HepG2 (cell line): Measurements from ENCODE around the gene CDK14.

Experiments
- DNMT1 ChIP-seq: sonication (generic); formaldehyde crosslinking; IDR thresholded peaks from 2 replicates; pipeline ENCODE4 v1.5.1; 2020; ENCODE audit warnings: mild to moderate bottlenecking, missing genetic modification reagents
- JUND ChIP-seq: sonication (generic); formaldehyde crosslinking; IDR thresholded peaks from 2 replicates; pipeline ENCODE4 v1.8.0; 2022; ENCODE audit warnings: mild to moderate bottlenecking, missing genetic modification reagents
- TFE3 ChIP-seq: IDR thresholded peaks from 2 replicates; pipeline ENCODE4 v1.6.1; 2016
- TF ChIP-seq, protein P1 (sequence below): sonication (generic); formaldehyde crosslinking; IDR thresholded peaks from 2 replicates; pipeline ENCODE4 v1.5.0; 2020; ENCODE audit warnings: mild to moderate bottlenecking, missing genetic modification reagents

GRCh38 chr7:90896458-90896857 lies 300.3 kb downstream of the CDK14 start:
- TF ChIP-seq, protein P1, sequence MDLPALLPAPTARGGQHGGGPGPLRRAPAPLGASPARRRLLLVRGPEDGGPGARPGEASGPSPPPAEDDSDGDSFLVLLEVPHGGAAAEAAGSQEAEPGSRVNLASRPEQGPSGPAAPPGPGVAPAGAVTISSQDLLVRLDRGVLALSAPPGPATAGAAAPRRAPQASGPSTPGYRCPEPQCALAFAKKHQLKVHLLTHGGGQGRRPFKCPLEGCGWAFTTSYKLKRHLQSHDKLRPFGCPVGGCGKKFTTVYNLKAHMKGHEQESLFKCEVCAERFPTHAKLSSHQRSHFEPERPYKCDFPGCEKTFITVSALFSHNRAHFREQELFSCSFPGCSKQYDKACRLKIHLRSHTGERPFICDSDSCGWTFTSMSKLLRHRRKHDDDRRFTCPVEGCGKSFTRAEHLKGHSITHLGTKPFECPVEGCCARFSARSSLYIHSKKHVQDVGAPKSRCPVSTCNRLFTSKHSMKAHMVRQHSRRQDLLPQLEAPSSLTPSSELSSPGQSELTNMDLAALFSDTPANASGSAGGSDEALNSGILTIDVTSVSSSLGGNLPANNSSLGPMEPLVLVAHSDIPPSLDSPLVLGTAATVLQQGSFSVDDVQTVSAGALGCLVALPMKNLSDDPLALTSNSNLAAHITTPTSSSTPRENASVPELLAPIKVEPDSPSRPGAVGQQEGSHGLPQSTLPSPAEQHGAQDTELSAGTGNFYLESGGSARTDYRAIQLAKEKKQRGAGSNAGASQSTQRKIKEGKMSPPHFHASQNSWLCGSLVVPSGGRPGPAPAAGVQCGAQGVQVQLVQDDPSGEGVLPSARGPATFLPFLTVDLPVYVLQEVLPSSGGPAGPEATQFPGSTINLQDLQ (CRISPR knock-in tag) = no peak
- TF ChIP-seq TFE3 (CRISPR knock-in tag) (no peak), JUND (CRISPR knock-in tag) (no peak), DNMT1 (CRISPR knock-in tag) (no peak)
